Dermis blood vessel endothelial cell (primary cell): ENCODE results near the gene PMP22. TPM values are rescaled to one million over a fixed set of nuclear protein-coding genes. Genes with fewer than 3 reads are reported as not detected.
"Not testable (repeated sequence)": the region's sequence is repeated elsewhere in the genome, so short reads cannot be mapped to it uniquely, and the experiment has no call there.

Experiments used
- DNase-seq: peaks from one replicate; pipeline ENCODE4 v3.0.0; 2010
- total RNA-seq: library from RNA; depleted of rRNA; stranded (reverse); fragments of >200 nt; gene quantifications from 2 replicates; pipeline ENCODE4 v1.2.3, GENCODE V29; 2014

Gene PMP22
- total RNA-seq, 1 donor from 2014 or later, result 23.3 TPM

- DNase-seq, result not testable (repeated sequence)
Observed at GRCh38 chr17:15200574-15200973, 64.6 kb downstream of the PMP22 start.

GRCh38 chr17:15197229-15197628 is 67.9 kb downstream of the PMP22 start:
- DNase-seq, result no peak

- DNase-seq, result no peak
Observed at GRCh38 chr17:15194859-15195277, 70.3 kb downstream of the PMP22 start.

- no peak for DNase-seq
Observed at GRCh38 chr17:15185625-15185991, 79.5 kb downstream of the PMP22 start.

GRCh38 chr17:15184872-15185624 is 80.1 kb downstream of the PMP22 start:
- no peak for DNase-seq

- DNase-seq, result no peak
Observed at GRCh38 chr17:15181816-15182215, 83.3 kb downstream of the PMP22 start.

GRCh38 chr17:15181333-15181732 is 83.8 kb downstream of the PMP22 start:
- no peak for DNase-seq

- no peak for DNase-seq
Observed at GRCh38 chr17:15180121-15180561, 85.0 kb downstream of the PMP22 start.

Other genes with a start within 250 kb of the PMP22 start
- not detected in 2 replicates for gene TEKT3, start 76.3 kb upstream of the PMP22 start, total RNA-seq
- gene CDRT4, start 202.3 kb upstream of the PMP22 start, total RNA-seq, result 0.93 and 1.9 TPM in 2 replicates